GM23248 (cell line): ENCODE measurements around the gene PRR27.

Experiments
- EZH2 ChIP-seq: fragments of 200-600 bp; sonication (generic); IDR thresholded peaks from 2 replicates; pipeline ENCODE4 v1.6.1; 2018; ENCODE audit warnings: antibody characterized with exemption, mild to moderate bottlenecking; ENCODE audit not compliant: insufficient read depth, poor library complexity, severe bottlenecking
- EZH2phosphoT487 ChIP-seq: fragments of 200-600 bp; sonication (generic); IDR thresholded peaks from 2 replicates; pipeline ENCODE4 v1.6.1; 2018; ENCODE audit warnings: antibody characterized with exemption, moderate library complexity, mild to moderate bottlenecking, low read depth; ENCODE audit not compliant: insufficient read depth

- TF ChIP-seq EZH2phosphoT487 (no peak), EZH2 (no peak)
These were observed 39.9 kb upstream of the PRR27 start for GRCh38 chr4:70114096-70114495.
